GM19467 (cell line): Measurements from ENCODE around the gene QRFP.
"Not testable (repeated sequence)": the region's sequence is repeated elsewhere in the genome, so short reads cannot be mapped to it uniquely, and the experiment has no call there.

Experiments used
- ATAC-seq: cut with Tn5 transposase; IDR thresholded peaks from one replicate; pipeline ENCODE4 v1.9.1; 2021; ENCODE audit warnings: mild to moderate bottlenecking, moderate library complexity; ENCODE audit not compliant: unreplicated experiment

Gene QRFP

GRCh38 chr9:130857864-130858738, 38.5 kb downstream of the QRFP start:
- no peak for ATAC-seq

DNA sequence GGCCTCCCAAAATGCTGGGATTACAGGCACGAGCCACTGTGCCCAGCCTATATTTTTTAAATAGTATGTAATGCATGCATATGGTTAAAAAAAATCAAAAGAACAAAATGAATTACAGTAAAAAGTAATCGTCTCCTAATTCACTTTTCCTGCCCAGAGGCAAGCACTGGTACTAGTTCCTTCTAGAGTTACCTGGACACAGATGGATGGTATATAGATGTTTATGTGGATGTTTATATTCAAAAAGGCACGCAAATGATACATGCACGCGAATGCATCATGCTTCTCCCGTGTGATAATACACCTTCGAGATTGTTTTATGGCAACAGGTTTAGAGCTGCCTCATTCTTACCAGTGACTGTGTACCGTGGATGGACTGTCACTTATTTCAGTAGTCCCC, 40.1 kb downstream of the QRFP start:
- ATAC-seq: no peak

DNA sequence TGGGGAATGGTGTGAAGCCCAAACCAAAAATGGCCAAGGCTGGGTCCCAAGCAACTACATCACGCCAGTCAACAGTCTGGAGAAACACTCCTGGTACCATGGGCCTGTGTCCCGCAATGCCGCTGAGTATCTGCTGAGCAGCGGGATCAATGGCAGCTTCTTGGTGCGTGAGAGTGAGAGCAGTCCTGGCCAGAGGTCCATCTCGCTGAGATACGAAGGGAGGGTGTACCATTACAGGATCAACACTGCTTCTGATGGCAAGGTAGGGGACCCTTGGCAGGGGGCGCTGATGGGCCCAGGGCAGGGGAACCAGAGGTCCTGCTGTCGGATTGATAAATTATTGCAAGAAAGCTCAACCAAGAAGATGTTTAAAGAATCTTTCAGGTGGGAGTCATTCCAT, 41.8 kb downstream of the QRFP start:
- ATAC-seq: no peak

GRCh38 chr9:130854092-130854491, 42.5 kb downstream of the QRFP start:
- ATAC-seq: no peak

- ATAC-seq: no peak
Measured at GRCh38 chr9:130852801-130853200, 43.8 kb downstream of the QRFP start.

- no peak for ATAC-seq
Measured at GRCh38 chr9:130849356-130849755, 47.3 kb downstream of the QRFP start.

DNA sequence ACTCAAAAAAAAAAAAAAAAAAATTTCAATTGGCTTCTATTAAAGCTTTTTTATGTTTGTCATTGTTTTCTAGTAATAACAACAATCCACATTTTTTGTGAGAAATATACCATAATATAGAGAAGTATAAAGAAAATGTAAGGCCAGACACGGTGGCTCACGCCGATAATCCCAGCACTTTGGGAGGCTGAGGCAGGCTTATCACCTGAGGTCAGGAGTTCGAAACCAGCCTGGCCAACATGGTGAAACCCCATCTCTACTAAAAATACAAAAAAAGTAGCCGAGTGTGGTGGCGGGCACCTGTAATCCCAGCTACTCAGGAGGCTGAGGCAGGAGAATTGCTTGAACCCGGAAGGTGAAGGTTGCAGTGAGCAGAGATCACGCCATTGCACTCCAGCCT, 48.1 kb downstream of the QRFP start:
- not testable (repeated sequence) for ATAC-seq

GRCh38 chr9:130847306-130848217, 49.0 kb downstream of the QRFP start:
- ATAC-seq: no peak

DNA sequence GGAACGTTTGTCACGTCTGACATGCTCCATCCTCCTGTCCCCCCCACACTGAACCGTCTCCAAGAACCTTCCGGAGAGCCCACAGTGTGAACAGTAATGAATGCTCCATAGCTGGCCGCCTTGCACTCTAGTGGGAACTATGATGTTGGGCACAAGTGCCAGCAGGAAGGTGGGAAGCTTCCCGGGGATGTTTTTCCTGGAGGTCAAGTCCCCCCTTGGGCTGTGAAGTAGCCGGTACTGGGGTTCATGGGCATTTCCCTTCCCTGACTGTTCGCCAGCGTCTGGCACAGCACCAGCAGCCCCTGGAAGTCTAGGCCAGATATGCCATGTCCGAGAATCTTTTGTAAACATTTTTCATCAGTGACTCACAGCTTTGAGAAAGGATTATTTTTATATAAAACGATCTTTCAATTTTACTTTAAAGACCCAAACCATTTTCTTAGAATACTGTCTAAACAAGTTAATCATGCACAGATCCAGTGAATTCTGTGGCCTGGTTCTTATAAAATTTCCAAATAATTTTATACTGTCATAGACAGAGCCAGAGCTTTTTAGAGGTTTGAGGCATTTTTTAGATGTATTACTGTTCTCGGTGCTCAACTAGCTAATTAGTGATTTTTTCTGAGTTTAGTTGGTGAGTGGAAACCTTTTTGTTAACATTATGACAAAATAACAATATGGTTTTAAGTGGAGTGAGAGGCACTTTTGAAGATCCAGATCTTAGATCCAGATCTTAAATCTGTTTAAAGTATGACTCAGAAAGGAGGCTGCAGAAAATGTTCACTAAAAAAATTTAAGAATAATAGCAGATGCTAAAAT, 49.9 kb downstream of the QRFP start:
- ATAC-seq: no peak

GRCh38 chr9:130845901-130846481, 50.6 kb downstream of the QRFP start:
- ATAC-seq: no peak

GRCh38 chr9:130845254-130845653, 51.4 kb downstream of the QRFP start:
- no peak for ATAC-seq

DNA sequence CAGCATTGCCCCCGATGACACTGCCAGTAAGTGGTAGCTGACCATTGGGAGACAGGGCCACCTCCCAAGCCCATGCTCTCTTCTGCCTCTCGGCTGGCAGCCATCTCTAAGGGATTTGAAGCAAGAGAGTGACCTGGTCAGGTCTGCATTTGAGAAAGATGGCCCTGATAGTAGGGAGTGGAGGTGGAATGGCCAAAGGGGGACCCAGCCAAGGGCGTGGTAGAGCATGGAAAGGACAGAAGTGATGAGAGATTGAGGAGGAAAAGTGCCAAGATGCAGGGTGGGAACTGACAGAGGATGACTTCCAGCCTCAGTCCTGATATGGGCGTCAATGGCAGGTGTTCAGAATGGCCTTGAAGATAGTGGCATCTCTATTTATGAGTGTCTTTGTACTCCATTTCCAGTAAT, 52.6 kb downstream of the QRFP start:
- ATAC-seq: no peak

- ATAC-seq: no peak
Measured at GRCh38 chr9:130843049-130843908, 53.3 kb downstream of the QRFP start.
